Activated naive CD4-positive, alpha-beta T cell treated with anti-CD3 and anti-CD28 coated beads, Interleukin-2, amount 50 U/mL, for 72 hours (primary cell): ENCODE data around the gene ZNF19. TPM values are rescaled to one million over a fixed set of nuclear protein-coding genes. Genes with fewer than 3 reads are reported as not detected.
A peak's percentile ranks its signal among the peaks of the same experiment; 100 is the strongest.

Experiments
- ATAC-seq, 2 donors: fragments of 150-1000 bp; cut with Tn5 transposase; 2 replicates each; pipeline ENCODE4 v1.10.0; 2021; ENCODE audit warnings: mild to moderate bottlenecking in 2 of 2, moderate library complexity in 2 of 2
- DNase-seq, 2 donors: peaks; one replicate each; pipeline ENCODE4 v3.0.0; 2021 to 2022; ENCODE audit warnings: low spot score in 2 of 2
- H3K27ac Mint-ChIP-seq, 2 donors: one replicate each; pipeline ENCODE4 v1.8.0; 2022; ENCODE audit warnings: mild to moderate bottlenecking in 2 of 2, mixed read lengths in 2 of 2
- H3K36me3 Mint-ChIP-seq, 2 donors: one replicate each; pipeline ENCODE4 v1.8.0; 2022; ENCODE audit warnings: mixed read lengths in 2 of 2
- H3K9me3 Mint-ChIP-seq, 2 donors: one replicate each; pipeline ENCODE4 v1.8.0; 2022; ENCODE audit warnings: mixed read lengths in 2 of 2
- total RNA-seq, 2 donors: library from RNA; stranded (reverse); gene quantifications; one replicate each; pipeline ENCODE4 v1.2.3, GENCODE V29; 2022

The ZNF19 gene
- total RNA-seq, 2 donors from 2014 or later, result 1.1 to 2.4 TPM

- peak; percentile 83 for DNase-seq
- Mint-ChIP-seq H3K36me3 (peaks cover 8 to 11% of the 10 kb centered on the region in 2 donors), H3K9me3 (no peaks in the 10 kb centered on the region), H3K27ac (peak within 1 kb of the TSS; percentile 89 to 93)
- ATAC-seq, result peak; percentile 98 to 100
Measured at GRCh38 chr16:71461686-71462648, 27.2 kb downstream of the ZNF19 start, which contains the start of gene ZNF23. ZNF23 (minus strand) TSS chr16:71462247; CDS start chr16:71456796, 5,451 bp downstream.

DNA sequence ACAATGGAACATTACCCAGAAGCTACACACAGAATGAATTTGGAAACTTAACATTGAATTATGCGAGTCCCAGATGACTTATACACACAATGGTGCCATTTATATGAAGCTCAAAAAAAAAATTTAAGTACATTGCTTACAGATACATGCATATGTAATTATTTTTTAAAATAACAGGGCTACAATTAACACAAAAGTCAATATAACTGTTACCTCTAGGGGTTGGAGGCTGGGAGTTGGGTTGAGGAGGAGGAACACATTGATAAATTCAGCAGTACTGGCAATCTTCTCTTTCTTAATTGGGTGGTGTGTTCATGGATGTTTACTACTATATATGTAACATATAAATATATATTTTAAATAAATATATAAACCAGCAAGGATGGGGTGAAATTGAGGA, 28.2 kb downstream of the ZNF19 start:
- Mint-ChIP-seq H3K36me3 (peaks cover 16 to 19% of the 10 kb centered on the region in 2 donors), H3K27ac (peak overlapping the region; percentile 68 to 89), H3K9me3 (no peaks in the 10 kb centered on the region)
- no peak for ATAC-seq
- DNase-seq, result no peak

DNA sequence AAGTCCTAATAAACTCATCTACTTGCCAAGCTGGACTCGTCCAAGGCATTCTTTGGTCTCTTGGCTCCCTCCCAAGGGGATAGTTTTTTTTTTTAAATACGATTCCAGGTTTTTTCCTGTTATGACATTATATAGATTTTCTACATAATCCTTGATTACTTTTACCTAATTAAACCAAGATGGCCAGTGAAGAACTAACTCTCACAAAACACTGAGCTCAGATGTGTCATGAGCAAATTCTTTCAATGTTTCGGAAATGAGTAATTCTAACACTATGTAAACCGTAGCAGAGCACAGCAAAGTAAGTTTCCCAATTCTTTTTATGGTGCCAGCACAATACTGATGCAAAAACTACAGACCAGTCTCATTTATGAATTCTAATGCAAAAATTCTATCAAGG, 28.9 kb downstream of the ZNF19 start:
- DNase-seq, result no peak
- H3K9me3 Mint-ChIP-seq, result no peaks in the 10 kb centered on the region
- no peak for ATAC-seq
- H3K27ac Mint-ChIP-seq, result no peak overlapping the region
- peaks cover 22 to 26% of the 10 kb centered on the region in 2 donors for H3K36me3 Mint-ChIP-seq

DNA sequence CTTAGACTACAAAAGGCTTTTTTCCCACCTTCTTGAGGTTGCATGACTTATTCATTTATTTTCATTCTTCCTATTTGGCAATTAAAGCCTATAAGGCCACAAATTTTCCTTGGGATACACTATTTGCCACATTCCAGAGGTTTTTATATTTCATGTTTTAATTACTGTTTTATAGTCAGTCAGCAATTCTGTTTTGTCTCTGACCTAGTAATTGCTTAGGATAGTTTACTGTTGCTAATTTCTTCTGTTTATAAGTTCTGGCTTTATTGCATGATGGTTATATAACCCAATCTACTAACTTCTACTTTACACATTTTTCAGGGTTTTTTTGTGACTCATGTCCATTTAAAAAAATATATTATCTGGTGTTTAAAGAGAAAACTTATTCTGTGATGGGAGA, 29.6 kb downstream of the ZNF19 start:
- Mint-ChIP-seq H3K27ac (no peak overlapping the region), H3K36me3 (peaks cover 29 to 34% of the 10 kb centered on the region in 2 donors), H3K9me3 (peaks cover 0 to 6% of the 10 kb centered on the region in 2 donors)
- ATAC-seq, result no peak
- no peak for DNase-seq

GRCh38 chr16:71456801-71457200, 32.3 kb downstream of the ZNF19 start:
- H3K36me3 Mint-ChIP-seq, result peaks cover 48 to 52% of the 10 kb centered on the region in 2 donors
- H3K27ac Mint-ChIP-seq, result no peak overlapping the region
- no peak for ATAC-seq
- DNase-seq, result no peak
- H3K9me3 Mint-ChIP-seq, result peaks cover 10 to 30% of the 10 kb centered on the region in 2 donors

- ATAC-seq (no peak), DNase-seq (no peak)
- Mint-ChIP-seq H3K9me3 (peaks cover 35 to 57% of the 10 kb centered on the region in 2 donors), H3K27ac (no peak overlapping the region), H3K36me3 (peaks cover 86% of the 10 kb centered on the region in 2 donors)
Measured at GRCh38 chr16:71453036-71453435, 36.1 kb downstream of the ZNF19 start.

- Mint-ChIP-seq H3K27ac (no peak overlapping the region), H3K9me3 (peaks cover 42 to 59% of the 10 kb centered on the region in 2 donors), H3K36me3 (peaks cover 69 to 86% of the 10 kb centered on the region in 2 donors)
- DNase-seq, result no peak
- no peak for ATAC-seq
Measured at GRCh38 chr16:71449020-71449419, 40.1 kb downstream of the ZNF19 start.

GRCh38 chr16:71448274-71448866, 40.8 kb downstream of the ZNF19 start:
- peaks cover 63 to 85% of the 10 kb centered on the region in 2 donors for H3K36me3 Mint-ChIP-seq
- no peak for DNase-seq
- no peak for ATAC-seq
- no peak overlapping the region for H3K27ac Mint-ChIP-seq
- H3K9me3 Mint-ChIP-seq, result peaks cover 46 to 61% of the 10 kb centered on the region in 2 donors

DNA sequence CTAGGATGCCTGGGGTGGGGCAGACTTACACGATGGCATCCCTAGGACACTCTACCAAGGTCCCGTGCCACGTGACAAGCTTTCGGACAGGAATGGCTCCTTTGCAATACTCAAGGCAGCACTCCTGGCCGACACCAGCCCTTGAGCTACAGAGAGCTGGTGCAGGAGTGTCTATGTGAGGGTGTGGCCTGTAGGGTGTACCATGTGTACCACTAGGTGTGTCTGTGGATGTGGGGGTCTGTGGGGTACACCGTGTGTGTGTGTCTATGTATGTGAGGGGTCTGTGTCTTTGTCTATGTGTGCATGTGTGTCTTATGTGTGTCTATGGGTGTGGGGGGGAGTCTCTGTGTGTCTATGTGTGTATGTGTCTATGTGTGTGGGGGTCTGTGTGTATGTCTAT, 45.4 kb downstream of the ZNF19 start:
- H3K9me3 Mint-ChIP-seq, result peaks cover 18 to 24% of the 10 kb centered on the region in 2 donors
- peaks cover 17 to 38% of the 10 kb centered on the region in 2 donors for H3K36me3 Mint-ChIP-seq
- H3K27ac Mint-ChIP-seq, result no peak overlapping the region
- no peak for ATAC-seq
- DNase-seq, result no peak

DNA sequence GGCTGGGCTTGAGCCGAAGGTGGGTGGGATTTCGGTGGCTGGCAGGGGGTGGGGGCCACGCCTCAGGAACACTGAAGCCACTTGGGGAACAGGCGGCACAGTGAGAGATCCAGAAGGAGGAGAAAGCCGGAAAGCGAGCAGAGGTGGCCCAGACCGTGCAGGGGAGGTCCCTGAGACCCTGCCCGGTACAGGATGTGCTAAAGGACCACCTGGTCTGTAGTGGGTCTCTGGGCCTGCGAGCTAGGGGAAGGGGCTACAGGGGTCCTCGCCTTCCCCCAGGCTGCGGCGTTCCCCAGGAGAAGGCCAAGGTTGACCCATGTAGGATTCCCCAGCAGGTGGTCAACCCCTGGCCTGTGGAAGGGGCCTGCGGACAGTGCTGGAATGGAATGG, 47.1 kb downstream of the ZNF19 start, which contains the start of gene TLE7:
TLE7 (minus strand) TSS at position 4 of the 390 bp plus-strand sequence. CDS start 8,730 bp downstream, outside the sequence.
- Mint-ChIP-seq H3K9me3 (peaks cover 10% of the 10 kb centered on the region in 2 donors), H3K27ac (no peak within 1 kb of the TSS), H3K36me3 (peaks cover 6 to 22% of the 10 kb centered on the region in 2 donors)
- ATAC-seq (no peak), DNase-seq (no peak)

DNA sequence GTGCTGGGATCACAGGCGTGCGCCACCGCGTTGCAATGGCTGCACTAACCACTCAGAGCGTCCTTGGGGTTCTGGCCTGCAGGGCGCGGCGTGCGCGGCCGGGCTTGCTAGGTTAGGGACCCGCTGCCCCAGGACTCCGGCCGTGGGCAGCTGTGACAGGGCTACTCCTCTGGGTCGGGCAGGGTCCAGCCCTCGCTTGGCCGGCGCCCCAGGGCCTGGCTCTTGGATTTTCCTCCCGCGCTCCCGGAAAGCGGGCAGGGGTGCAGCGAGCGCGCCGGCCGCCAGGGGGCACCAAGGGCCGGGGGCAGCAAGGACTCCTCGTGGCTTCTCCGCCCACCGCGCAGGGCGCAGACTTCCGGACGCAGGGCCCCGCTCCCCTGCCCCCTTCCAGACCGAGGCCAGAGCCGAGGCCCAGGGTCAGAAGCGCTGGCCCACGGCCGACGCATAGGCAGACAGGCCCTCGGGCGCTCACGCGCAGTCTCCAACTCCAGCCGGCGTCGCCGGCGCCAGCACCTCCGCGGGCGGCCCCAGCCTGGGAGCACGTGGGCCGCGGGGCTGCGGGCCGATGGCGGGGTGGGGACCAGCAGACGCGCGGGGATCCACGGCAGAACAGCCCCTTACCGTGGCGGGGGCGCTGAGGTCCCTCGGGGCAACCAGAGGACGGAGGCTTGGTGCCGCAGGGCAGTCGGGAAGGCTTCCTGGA, 47.6 kb downstream of the ZNF19 start:
- DNase-seq, result peak in 1 of 2 donors; percentile 61
- peak; percentile 50 to 64 for ATAC-seq
- H3K27ac Mint-ChIP-seq, result no peak overlapping the region
- peaks cover 6 to 22% of the 10 kb centered on the region in 2 donors for H3K36me3 Mint-ChIP-seq
- H3K9me3 Mint-ChIP-seq, result peaks cover 10% of the 10 kb centered on the region in 2 donors

GRCh38 chr16:71440669-71441347, 48.3 kb downstream of the ZNF19 start:
- peak in 1 of 2 donors; percentile 54 for ATAC-seq
- no peak overlapping the region for H3K27ac Mint-ChIP-seq
- H3K36me3 Mint-ChIP-seq, result peaks cover 3 to 19% of the 10 kb centered on the region in 2 donors
- no peak for DNase-seq
- peaks cover 8% of the 10 kb centered on the region in 2 donors for H3K9me3 Mint-ChIP-seq

DNA sequence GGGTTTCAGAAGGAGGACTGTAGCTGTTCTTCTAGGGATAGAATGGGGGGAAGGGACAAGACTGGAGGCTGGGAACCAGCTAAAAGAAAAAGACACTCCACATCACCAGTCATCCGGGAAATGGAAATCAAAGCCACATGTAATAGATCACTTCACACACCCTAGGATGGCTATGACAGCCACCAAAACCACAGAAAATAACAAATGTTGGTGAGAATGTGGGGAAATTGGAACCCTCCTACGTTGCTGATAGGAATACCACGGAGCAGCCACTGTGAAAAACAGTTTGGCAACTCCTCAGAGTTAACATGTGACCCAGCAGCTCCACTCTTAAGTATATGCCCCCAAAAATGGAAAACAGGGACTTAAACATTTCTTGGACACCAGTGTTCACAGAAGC, 49.6 kb downstream of the ZNF19 start:
- no peak overlapping the region for H3K27ac Mint-ChIP-seq
- no peak for DNase-seq
- ATAC-seq, result peak in 1 of 2 donors; percentile 42
- H3K9me3 Mint-ChIP-seq, result peaks cover 6% of the 10 kb centered on the region in 2 donors
- H3K36me3 Mint-ChIP-seq, result peaks cover 0 to 10% of the 10 kb centered on the region in 2 donors

DNA sequence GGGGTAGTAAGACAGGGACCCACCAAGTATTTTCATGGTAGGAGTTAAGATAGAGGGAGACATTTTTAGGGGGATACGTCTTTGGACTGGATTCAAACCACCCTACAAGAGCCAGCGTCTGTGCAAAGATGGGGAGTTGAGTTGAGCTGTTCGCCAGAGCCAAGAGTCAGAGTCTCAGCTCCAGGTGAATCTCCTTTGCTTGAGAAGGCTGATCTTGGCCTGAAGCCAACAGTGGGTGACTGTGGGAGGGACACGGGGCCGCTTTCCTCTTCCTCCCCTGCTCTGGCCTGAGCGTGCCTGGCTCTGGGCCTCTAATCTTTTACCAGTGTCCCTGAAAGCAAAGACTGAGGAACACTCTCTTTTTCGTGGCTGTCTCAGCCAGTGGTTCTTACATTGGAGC, 52.7 kb downstream of the ZNF19 start:
- H3K27ac Mint-ChIP-seq, result no peak overlapping the region

GRCh38 chr16:71432906-71433305, 56.2 kb downstream of the ZNF19 start:
- Mint-ChIP-seq H3K9me3 (no peaks in the 10 kb centered on the region), H3K27ac (no peak overlapping the region), H3K36me3 (no peaks in the 10 kb centered on the region)
- ATAC-seq (no peak), DNase-seq (no peak)

More for the DNA sequence above, 52.7 kb downstream of the ZNF19 start:
- no peaks in the 10 kb centered on the region for H3K9me3 Mint-ChIP-seq
- DNase-seq (no peak), ATAC-seq (no peak)
- no peaks in the 10 kb centered on the region for H3K36me3 Mint-ChIP-seq

DNA sequence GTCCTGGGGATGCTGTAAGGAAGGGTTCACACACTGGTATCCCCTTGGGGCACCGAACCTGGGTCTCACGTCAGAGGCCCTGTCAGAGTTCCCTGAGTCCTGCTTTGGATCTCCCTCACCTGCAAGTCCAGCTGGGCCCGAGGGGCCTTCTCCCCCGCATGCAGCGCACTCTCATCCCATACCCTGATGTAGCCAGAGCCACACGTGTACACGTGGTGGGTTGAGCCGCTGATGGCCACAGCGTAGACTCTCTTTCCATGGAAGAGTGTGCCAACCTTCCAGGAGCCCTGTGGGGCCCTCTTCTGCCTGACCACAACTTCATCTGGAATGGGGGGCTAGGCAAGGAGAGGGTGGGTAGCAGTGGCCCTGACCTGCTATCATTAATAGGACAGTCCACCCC, 57.1 kb downstream of the ZNF19 start:
- no peaks in the 10 kb centered on the region for H3K9me3 Mint-ChIP-seq
- no peak for DNase-seq
- H3K36me3 Mint-ChIP-seq, result no peaks in the 10 kb centered on the region
- H3K27ac Mint-ChIP-seq, result peak overlapping the region in 1 of 2 donors; percentile 14
- no peak for ATAC-seq
